GM21619 (cell line): ENCODE measurements around the gene HOPX.
"Not testable (repeated sequence)": the region's sequence is repeated elsewhere in the genome, so short reads cannot be mapped to it uniquely, and the experiment has no call there.

Experiments
- ATAC-seq: cut with Tn5 transposase; IDR thresholded peaks from one replicate; pipeline ENCODE4 v1.9.1; 2021; ENCODE audit not compliant: unreplicated experiment

Gene HOPX

GRCh38 chr4:56689201-56689969, 8.3 kb upstream of the HOPX start:
- no peak for ATAC-seq

- no peak for ATAC-seq
Observed at GRCh38 chr4:56688094-56688647, 7.1 kb upstream of the HOPX start.

- no peak for ATAC-seq
Observed at GRCh38 chr4:56686537-56687231, 5.6 kb upstream of the HOPX start.

- no peak for ATAC-seq
Observed at GRCh38 chr4:56684320-56685050, 3.4 kb upstream of the HOPX start.

- ATAC-seq, result no peak
Observed at GRCh38 chr4:56683455-56683854, 2.4 kb upstream of the HOPX start.

GRCh38 chr4:56681853-56682525, 893 bp upstream of the HOPX start:
- no peak for ATAC-seq

- no peak for ATAC-seq
Observed at GRCh38 chr4:56680266-56680665, 830 bp downstream of the HOPX start.

GRCh38 chr4:56677711-56678110, 3.4 kb downstream of the HOPX start:
- ATAC-seq, result no peak

GRCh38 chr4:56674984-56675383, 6.1 kb downstream of the HOPX start:
- no peak for ATAC-seq

GRCh38 chr4:56671860-56672259, 9.2 kb downstream of the HOPX start:
- ATAC-seq, result no peak

- ATAC-seq, result no peak
Observed at GRCh38 chr4:56671373-56671772, 9.7 kb downstream of the HOPX start.

- ATAC-seq, result no peak
Observed at GRCh38 chr4:56668267-56668666, 12.8 kb downstream of the HOPX start.

- not testable (repeated sequence) for ATAC-seq
Observed at GRCh38 chr4:56667396-56667795, 13.7 kb downstream of the HOPX start.

- ATAC-seq, result no peak
Observed at GRCh38 chr4:56666279-56666678, 14.8 kb downstream of the HOPX start.

- ATAC-seq, result no peak
Observed at GRCh38 chr4:56665781-56666180, 15.3 kb downstream of the HOPX start.

- no peak for ATAC-seq
Observed at GRCh38 chr4:56662782-56663468, 18.2 kb downstream of the HOPX start.

GRCh38 chr4:56659946-56660345, 21.1 kb downstream of the HOPX start:
- no peak for ATAC-seq

- ATAC-seq, result no peak
Observed at GRCh38 chr4:56658528-56658927, 22.6 kb downstream of the HOPX start.

- no peak for ATAC-seq
Observed at GRCh38 chr4:56657818-56658217, 23.3 kb downstream of the HOPX start.

- no peak for ATAC-seq
Observed at GRCh38 chr4:56657128-56657527, 24.0 kb downstream of the HOPX start.

GRCh38 chr4:56656346-56656643, 24.8 kb downstream of the HOPX start:
- ATAC-seq, result no peak
